ENCODE data around the gene ALDH1A1. TPM values are rescaled to one million over a fixed set of nuclear protein-coding genes. Genes with fewer than 3 reads are reported as not detected.

The ALDH1A1 gene
- total and polyA plus RNA-seq, 9 of the 15 experiments (the other 6 are each of a cell fraction or from before 2014, with no cell fraction given): 1.8 to 86.3 (median 24.4) TPM

- no peak for TF ChIP-seq TSHZ1 (CRISPR knock-in tag; IDR thresholded peaks at IDR 0.05)
- no peak for TF ChIP-seq KAT7 (CRISPR knock-in tag; IDR thresholded peaks at IDR 0.05; ENCODE audit: borderline replicate concordance)
- TF ChIP-seq, protein P1, sequence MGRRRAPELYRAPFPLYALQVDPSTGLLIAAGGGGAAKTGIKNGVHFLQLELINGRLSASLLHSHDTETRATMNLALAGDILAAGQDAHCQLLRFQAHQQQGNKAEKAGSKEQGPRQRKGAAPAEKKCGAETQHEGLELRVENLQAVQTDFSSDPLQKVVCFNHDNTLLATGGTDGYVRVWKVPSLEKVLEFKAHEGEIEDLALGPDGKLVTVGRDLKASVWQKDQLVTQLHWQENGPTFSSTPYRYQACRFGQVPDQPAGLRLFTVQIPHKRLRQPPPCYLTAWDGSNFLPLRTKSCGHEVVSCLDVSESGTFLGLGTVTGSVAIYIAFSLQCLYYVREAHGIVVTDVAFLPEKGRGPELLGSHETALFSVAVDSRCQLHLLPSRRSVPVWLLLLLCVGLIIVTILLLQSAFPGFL (CRISPR knock-in tag; IDR thresholded peaks at IDR 0.05): no peak
- no peak for TF ChIP-seq RBM22 (IDR thresholded peaks at IDR 0.05; ENCODE audit: low read depth, low read length, poor library complexity, severe bottlenecking)
- TF ChIP-seq PBX2 (CRISPR knock-in tag; IDR thresholded peaks at IDR 0.05; ENCODE audit: low read depth): no peak
- TF ChIP-seq PBX2 (tag; conservative IDR thresholded peaks at IDR 0.05; ENCODE audit: low read depth): no peak
- no peak for TF ChIP-seq TEAD2 (tag; IDR thresholded peaks at IDR 0.05)
Observed at GRCh38 chr9:72936679-72937078, 16.2 kb downstream of the ALDH1A1 start (continued).
